Measurements from ENCODE around the gene C1orf21.

DNA sequence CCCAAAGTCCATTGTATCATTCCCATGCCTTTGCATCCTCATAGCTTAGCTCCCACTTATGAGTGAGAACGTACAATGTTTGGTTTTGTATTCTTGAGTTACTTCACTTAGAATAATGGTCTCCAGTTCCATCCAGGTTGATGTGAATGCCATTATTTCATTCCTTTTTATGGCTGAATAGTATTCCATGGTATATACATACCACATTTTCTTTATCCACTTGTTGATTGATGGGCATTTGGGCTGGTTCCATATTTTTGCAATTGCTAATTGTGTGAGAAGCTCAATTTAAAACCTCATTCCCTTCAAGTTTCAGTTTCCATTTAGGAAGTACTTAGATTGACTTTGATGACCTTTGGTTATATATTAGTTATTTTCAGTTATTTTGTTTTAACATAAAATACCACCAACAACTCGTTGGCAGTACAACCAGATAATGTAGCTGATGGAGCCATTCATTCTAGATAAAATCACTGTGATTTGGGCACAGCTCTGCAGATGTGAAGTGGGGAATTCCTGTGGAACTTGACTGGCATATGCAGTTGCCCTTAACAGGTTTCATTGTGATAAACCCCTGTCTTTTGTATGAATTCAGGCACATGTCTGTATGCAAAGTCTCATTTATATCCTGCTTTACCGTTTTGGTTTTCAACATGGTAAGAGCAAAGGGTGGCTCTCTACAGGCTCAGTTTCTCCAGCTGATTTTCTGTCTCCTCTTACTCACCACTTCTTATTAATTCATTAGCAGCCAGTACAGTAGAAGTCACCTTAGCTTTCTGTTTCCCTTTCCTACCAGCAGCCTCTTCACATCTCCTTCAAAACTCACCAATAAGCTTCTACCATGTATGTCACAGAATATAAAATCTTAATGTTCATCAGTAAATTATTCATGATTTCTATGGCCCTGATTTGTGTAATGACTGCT is 170.9 kb downstream of the C1orf21 start:
- TF ChIP-seq EZH2 (IDR thresholded peaks at IDR 0.05; ENCODE audit: borderline replicate concordance, low read depth, low read length, severe bottlenecking) = no peak
- TF ChIP-seq, protein P1, sequence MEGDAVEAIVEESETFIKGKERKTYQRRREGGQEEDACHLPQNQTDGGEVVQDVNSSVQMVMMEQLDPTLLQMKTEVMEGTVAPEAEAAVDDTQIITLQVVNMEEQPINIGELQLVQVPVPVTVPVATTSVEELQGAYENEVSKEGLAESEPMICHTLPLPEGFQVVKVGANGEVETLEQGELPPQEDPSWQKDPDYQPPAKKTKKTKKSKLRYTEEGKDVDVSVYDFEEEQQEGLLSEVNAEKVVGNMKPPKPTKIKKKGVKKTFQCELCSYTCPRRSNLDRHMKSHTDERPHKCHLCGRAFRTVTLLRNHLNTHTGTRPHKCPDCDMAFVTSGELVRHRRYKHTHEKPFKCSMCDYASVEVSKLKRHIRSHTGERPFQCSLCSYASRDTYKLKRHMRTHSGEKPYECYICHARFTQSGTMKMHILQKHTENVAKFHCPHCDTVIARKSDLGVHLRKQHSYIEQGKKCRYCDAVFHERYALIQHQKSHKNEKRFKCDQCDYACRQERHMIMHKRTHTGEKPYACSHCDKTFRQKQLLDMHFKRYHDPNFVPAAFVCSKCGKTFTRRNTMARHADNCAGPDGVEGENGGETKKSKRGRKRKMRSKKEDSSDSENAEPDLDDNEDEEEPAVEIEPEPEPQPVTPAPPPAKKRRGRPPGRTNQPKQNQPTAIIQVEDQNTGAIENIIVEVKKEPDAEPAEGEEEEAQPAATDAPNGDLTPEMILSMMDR (IDR thresholded peaks at IDR 0.05; ENCODE audit: extremely low read depth in 1 of 2, insufficient read depth in 1 of 2, low read depth in 1 of 2, low read length in 2 of 2) = no peak
- TF ChIP-seq POLR2A (IDR thresholded peaks at IDR 0.05; ENCODE audit: low read depth, low read length) = no peak
- TF ChIP-seq FOS (IDR thresholded peaks at IDR 0.05; ENCODE audit: borderline replicate concordance, insufficient read depth, low read length) = no peak
- no peak for TF ChIP-seq POLR2AphosphoS5 (IDR thresholded peaks at IDR 0.05; ENCODE audit: insufficient read depth, low read depth, low read length)
- TF ChIP-seq, protein P2, sequence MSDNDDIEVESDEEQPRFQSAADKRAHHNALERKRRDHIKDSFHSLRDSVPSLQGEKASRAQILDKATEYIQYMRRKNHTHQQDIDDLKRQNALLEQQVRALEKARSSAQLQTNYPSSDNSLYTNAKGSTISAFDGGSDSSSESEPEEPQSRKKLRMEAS (IDR thresholded peaks at IDR 0.05; ENCODE audit: insufficient read depth, insufficient read length) = no peak
- no peak for TF ChIP-seq MYC (IDR thresholded peaks at IDR 0.05; ENCODE audit: low read depth, low read length)
